Bone marrow (tissue), 2 donors: Measurements from ENCODE around the gene OVOL3.
"Not testable (repeated sequence)": the region's sequence is repeated elsewhere in the genome, so short reads cannot be mapped to it uniquely, and the experiment has no call there.

ENCODE experiments used
- DNase-seq, 2 donors: peaks; one replicate each; lab custom pipeline; 2025; lab: John Stamatoyannopoulos, UW

The OVOL3 gene

GRCh38 chr19:36131221-36131620 lies 20.3 kb downstream of the OVOL3 start:
- DNase-seq: not testable (repeated sequence)

GRCh38 chr19:36134867-36135266 lies 23.9 kb downstream of the OVOL3 start:
- not testable (repeated sequence) for DNase-seq

DNA sequence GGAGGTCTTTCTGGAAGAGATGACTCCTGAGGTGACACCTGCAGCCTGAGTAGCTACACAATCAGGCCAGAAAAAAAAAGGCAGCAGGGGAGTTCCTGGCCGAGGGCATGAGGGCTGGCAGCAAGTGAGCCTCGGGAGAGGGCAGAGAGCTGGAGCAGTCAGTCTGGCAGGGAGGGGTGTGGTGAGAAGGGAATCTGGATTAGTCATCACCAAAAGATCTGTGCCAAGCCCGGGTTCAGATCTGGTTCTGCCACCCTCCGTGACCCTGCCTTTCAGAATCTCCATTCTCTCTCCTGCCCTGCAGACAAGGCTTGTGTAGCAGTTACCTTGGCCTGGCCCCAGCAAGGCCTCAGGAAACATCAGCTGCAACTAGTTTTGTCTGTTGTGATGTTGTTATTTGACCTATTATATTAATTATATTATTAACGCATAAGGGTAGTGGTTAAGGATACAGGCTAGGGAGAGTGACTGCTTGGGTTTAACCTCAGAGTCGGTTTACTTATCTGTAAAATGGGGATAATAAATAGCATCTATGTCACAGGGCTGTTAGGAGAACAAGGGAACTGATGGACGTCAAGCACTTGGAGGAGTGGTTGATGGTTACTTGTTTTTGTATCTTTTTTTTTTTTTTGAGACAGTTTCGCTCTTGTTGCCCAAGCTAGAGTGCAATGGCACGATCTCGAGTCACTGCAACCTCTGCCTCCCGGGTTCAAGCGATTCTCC lies 26.2 kb downstream of the OVOL3 start:
- no peak for DNase-seq

DNA sequence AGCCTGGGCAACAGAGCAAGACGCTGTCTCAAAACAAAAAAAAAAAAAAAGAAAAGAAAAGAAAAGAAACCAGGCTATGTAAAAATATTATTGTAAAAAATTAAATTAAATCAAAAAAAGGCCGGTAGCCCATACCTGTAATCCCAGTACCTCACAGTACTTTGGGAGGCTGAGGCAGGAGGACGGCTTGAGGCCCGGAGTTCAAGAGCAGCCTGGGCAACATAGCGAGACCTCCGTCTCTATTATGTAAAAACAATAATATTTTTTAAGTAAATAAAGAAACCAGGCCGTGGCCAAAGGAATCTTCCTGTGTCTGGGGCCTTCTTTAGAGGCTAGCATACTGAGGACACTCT lies 28.2 kb downstream of the OVOL3 start:
- no peak for DNase-seq

- peak; percentile 86 to 87 for DNase-seq
Observed at GRCh38 chr19:36139473-36140303, 28.7 kb downstream of the OVOL3 start, which contains the start of gene CAPNS1. Gene CAPNS1 (plus strand): TSS chr19:36140066. CDS start chr19:36141012, 946 bp downstream.

GRCh38 chr19:36140304-36141038 lies 29.5 kb downstream of the OVOL3 start:
- DNase-seq: no peak

GRCh38 chr19:36141039-36141927 lies 30.3 kb downstream of the OVOL3 start:
- DNase-seq: peak; percentile 65 to 83

GRCh38 chr19:36142046-36142445 lies 31.1 kb downstream of the OVOL3 start:
- no peak for DNase-seq

- DNase-seq: no peak
Observed at GRCh38 chr19:36142496-36142895, 31.6 kb downstream of the OVOL3 start.

DNA sequence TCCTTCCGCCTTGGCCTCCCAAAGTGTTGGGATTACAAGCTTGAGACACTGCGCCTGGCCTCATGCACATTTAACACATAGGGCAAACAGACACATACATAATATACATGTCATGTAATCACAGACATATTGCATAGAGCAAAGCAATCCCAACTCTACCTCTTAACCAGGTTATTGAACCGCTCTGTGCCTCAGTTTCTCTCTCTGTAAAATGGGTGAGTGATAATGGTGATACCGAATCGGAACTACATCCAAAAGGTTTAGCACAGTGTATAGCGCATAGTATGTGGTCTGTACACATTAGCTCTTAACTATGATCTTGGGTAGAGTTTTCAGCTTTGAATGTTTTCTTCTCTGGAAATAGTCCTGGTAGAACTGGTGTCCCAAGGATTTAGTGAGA lies 33.7 kb downstream of the OVOL3 start:
- no peak for DNase-seq

GRCh38 chr19:36149673-36150406 lies 38.9 kb downstream of the OVOL3 start:
- no peak for DNase-seq

GRCh38 chr19:36150586-36150985 lies 39.6 kb downstream of the OVOL3 start:
- no peak for DNase-seq

DNA sequence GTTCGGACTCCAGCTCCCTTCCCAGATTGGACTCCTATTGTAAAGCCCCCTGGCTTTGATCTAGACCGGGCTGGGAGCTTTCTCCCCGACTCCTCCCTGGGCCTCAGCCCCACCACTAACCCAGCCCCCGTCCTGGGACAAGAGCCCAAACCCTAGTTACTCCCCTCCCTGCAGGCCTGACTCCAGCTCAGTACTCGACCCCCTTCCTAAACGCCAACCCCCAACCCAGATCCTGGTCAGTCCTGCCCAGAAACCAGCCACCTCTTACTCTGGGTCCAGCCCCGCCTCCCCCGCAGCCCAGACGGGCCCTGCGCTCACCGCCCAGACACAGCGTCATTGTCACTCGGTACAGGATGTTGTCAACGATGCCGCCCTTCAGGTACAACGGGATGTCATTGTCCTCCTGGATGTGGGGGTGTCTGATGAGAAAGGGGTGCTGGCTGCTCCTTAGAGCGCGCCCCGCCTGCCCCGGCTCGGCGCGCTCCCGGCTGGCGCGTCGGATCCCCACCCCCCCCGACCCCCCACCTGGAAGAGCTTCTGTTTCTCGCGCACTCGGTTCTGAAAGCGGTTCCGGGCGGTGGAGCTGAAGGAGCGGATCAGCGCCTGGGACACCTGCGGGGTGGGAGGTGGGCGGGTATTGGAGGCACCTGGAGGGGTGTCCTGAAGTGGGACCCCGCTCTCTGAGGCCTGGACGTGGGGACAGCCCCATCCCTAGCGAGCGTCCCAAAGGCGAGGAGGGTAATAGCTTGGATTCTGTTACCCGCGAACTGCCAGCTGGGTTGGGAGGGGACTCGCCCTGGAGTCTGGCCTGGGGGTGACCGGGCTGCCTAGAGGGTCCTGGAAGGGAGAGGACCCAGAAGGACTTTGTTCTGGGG lies 40.4 kb downstream of the OVOL3 start:
- DNase-seq: no peak

DNA sequence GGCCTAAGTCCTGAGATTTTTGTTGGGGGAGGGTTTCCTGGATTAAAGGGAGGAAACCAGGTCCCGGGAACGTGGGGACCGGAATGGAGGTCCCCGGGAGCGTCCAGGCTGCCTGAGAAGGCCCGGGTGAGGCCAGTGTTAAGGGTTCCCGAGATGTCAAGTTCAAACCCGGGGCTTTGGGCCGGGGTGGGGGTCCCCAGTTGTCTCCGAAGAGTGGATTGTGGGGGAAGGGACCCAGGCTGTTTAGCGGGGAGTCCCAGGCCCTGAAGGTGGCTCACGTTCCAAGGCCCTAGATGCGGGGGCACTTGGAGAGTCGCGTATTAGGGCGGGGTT lies 41.0 kb downstream of the OVOL3 start:
- DNase-seq: no peak

- no peak for DNase-seq
Observed at GRCh38 chr19:36152352-36153091, 41.6 kb downstream of the OVOL3 start, which contains the start of gene COX7A1. Gene COX7A1 (minus strand): TSS chr19:36152447. CDS start chr19:36152407, 40 bp downstream.

DNA sequence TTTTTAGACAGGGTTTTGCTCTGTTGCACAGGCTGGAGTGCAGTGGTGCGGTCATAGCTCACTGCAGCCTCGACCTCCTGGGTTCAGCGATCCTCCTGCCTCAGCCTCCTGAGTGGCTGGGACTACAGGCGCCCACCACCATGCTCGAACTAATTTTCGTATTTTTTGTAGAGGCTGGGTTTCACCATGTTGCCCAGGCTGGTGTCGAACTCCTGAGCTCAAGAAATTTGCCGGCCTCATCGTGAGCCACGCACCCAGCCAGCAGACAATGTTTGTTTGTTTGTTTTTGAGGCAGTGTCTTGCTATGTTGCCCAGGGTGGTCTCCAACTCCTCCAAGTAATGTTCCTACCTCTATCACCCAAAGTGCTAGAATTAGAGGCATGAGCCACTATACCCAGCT lies 42.2 kb downstream of the OVOL3 start:
- DNase-seq: no peak

DNA sequence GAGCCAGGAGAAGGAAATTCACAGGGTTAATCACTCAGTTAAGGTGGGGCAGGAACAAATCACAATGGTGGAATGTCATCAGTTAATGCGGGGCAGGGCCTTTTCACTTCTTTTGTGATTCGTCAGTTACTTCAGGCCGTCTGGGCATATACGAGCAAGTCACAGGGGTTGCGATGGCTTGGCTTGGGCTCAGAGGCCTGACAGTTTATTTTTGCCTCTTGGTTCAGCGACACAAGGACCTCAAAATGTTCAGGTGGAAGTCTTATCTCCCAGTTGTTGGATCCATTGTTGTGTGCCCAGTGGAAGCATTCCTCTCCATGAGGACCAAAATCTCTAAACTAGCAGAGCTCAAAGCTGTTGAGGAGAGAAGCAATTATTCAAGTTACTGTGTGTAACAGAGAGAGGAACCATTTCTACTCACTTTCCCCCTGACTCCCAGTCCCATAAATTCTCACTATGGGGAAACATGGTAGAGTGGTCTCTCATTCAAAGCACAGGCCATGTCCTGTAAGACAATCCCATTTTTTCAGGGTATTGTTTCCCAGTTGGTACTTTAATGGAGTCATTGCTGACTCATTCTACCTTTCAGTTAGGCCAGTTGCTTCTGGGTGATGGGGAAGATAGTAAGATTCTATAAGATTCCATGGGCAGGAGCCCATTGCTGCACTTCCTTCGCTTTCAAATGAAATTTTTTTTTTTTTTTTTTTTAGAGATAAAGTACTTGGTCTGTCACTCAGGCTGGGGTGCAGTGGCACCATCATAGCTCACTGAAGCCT lies 50.1 kb downstream of the OVOL3 start:
- no peak for DNase-seq
